HUDEP-2 (cell line): ENCODE data around the gene DOK5.
"Not testable (repeated sequence)": the region's sequence is repeated elsewhere in the genome, so short reads cannot be mapped to it uniquely, and the experiment has no call there.

ENCODE experiments used
- DNase-seq, 76 experiments: peaks; one replicate each; lab custom pipeline; 2025; ENCODE audit not compliant: unreplicated experiment in 76 of 76; lab: John Stamatoyannopoulos, UW

DOK5 gene

GRCh38 chr20:54469952-54470351 is 5.4 kb upstream of the DOK5 start:
- no peak for DNase-seq

GRCh38 chr20:54470697-54471096 is 4.7 kb upstream of the DOK5 start:
- DNase-seq = no peak

- no peak for DNase-seq
Observed at GRCh38 chr20:54472607-54473006, 2.8 kb upstream of the DOK5 start.

- DNase-seq = no peak
Observed at GRCh38 chr20:54473340-54473739, 2.1 kb upstream of the DOK5 start.

- DNase-seq = no peak
Observed at GRCh38 chr20:54474046-54474445, 1.3 kb upstream of the DOK5 start.

GRCh38 chr20:54474866-54475265 is 527 bp upstream of the DOK5 start:
- no peak for DNase-seq

- DNase-seq = no peak
Observed at GRCh38 chr20:54476169-54477009, 996 bp downstream of the DOK5 start.

- DNase-seq = no peak
Observed at GRCh38 chr20:54477191-54477955, 2.0 kb downstream of the DOK5 start.

GRCh38 chr20:54479138-54479906 is 3.9 kb downstream of the DOK5 start:
- DNase-seq = no peak

GRCh38 chr20:54479937-54480336 is 4.5 kb downstream of the DOK5 start:
- DNase-seq = not testable (repeated sequence)

- DNase-seq = no peak
Observed at GRCh38 chr20:54481442-54481841, 6.0 kb downstream of the DOK5 start.

- DNase-seq = no peak
Observed at GRCh38 chr20:54485631-54486030, 10.2 kb downstream of the DOK5 start.

- DNase-seq = no peak
Observed at GRCh38 chr20:54486585-54486984, 11.2 kb downstream of the DOK5 start.

- no peak for DNase-seq
Observed at GRCh38 chr20:54488442-54488841, 13.0 kb downstream of the DOK5 start.

GRCh38 chr20:54491506-54491905 is 16.1 kb downstream of the DOK5 start:
- no peak for DNase-seq

GRCh38 chr20:54494303-54495006 is 19.1 kb downstream of the DOK5 start:
- DNase-seq = no peak

GRCh38 chr20:54497931-54498718 is 22.7 kb downstream of the DOK5 start:
- no peak for DNase-seq

GRCh38 chr20:54499111-54499510 is 23.7 kb downstream of the DOK5 start:
- no peak for DNase-seq

- DNase-seq = no peak
Observed at GRCh38 chr20:54502179-54502578, 26.8 kb downstream of the DOK5 start.

- DNase-seq = no peak
Observed at GRCh38 chr20:54506643-54507042, 31.2 kb downstream of the DOK5 start.
